ENCODE results near the gene CCDC126.
A peak's percentile ranks its signal among the peaks of the same experiment; 100 is the strongest.

CCDC126 gene

DNA sequence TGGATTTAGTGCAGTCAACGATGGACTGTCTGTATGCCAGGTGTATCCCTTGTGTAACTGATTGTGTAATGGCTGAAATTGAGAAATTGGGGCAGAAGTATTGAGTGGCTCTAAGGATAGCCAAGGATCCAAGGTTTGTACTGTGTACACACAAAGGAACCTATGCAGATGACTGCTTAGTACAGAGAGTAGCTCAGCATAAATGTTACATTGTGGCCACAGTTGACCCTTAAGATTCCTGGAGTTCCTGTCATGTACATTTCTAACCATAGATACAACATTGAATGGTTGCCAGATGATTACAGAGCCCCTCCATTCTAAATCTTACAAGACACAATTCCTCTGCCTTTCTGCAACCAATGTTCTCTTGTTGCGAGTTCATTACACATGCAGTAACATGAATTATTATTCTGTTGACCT lies 25.3 kb downstream of the CCDC126 start:
- TF ChIP-seq, protein P1, sequence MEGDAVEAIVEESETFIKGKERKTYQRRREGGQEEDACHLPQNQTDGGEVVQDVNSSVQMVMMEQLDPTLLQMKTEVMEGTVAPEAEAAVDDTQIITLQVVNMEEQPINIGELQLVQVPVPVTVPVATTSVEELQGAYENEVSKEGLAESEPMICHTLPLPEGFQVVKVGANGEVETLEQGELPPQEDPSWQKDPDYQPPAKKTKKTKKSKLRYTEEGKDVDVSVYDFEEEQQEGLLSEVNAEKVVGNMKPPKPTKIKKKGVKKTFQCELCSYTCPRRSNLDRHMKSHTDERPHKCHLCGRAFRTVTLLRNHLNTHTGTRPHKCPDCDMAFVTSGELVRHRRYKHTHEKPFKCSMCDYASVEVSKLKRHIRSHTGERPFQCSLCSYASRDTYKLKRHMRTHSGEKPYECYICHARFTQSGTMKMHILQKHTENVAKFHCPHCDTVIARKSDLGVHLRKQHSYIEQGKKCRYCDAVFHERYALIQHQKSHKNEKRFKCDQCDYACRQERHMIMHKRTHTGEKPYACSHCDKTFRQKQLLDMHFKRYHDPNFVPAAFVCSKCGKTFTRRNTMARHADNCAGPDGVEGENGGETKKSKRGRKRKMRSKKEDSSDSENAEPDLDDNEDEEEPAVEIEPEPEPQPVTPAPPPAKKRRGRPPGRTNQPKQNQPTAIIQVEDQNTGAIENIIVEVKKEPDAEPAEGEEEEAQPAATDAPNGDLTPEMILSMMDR (conservative IDR thresholded peaks at IDR 0.05; ENCODE audit: low read depth, low read length), result no peak
- DNase-seq (ENCODE audit: low read depth), result no peak
- H3K4me3 ChIP-seq (ENCODE audit: low read length), result no peak overlapping the region

DNA sequence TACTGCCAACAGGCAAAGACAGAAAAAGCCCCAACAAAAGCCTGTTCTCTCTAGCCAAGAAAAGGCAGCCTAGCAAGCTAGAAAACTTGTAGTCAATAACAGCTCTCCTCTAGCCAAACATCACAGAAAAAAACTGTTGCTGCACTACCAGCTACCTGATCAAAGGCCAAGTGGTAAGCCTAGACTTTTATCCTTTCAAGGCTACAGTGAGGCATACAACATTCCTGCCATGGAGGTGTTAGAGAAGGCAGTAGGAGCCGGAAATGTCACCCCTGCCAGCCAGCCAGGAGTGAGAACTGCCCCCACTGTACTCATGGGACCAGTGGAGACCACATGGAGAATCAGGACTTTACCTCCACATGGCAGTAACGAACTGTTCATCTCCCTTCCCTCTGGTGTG lies 31.2 kb downstream of the CCDC126 start:
- TF ChIP-seq, protein P1 (conservative IDR thresholded peaks at IDR 0.05; ENCODE audit: low read depth, low read length), result no peak
- no peak overlapping the region for H3K4me3 ChIP-seq (ENCODE audit: low read length)
- no peak for DNase-seq (ENCODE audit: low read depth)

DNA sequence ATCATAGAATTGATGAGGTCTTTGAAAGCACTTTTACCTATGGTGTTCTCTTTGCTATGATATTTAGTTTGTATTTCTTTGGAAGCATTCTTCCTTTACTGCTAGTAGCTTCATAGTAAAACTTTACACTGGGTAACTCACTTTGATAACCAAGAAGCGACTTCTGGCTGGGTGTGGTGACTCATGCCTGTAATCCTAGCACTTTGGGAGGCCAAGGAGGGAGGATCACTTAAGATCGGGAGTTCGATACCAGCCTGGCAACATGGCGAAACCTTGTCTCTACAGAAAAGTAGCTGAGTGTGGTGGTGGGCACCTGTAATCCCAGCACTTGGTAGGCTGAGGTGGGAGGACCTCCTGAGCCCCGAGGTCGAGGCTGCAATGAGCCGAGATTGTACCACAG lies 36.2 kb downstream of the CCDC126 start:
- no peak for DNase-seq (ENCODE audit: low read depth)
- TF ChIP-seq, protein P1 (conservative IDR thresholded peaks at IDR 0.05; ENCODE audit: low read depth, low read length), result no peak
- H3K4me3 ChIP-seq (ENCODE audit: low read length), result no peak overlapping the region

DNA sequence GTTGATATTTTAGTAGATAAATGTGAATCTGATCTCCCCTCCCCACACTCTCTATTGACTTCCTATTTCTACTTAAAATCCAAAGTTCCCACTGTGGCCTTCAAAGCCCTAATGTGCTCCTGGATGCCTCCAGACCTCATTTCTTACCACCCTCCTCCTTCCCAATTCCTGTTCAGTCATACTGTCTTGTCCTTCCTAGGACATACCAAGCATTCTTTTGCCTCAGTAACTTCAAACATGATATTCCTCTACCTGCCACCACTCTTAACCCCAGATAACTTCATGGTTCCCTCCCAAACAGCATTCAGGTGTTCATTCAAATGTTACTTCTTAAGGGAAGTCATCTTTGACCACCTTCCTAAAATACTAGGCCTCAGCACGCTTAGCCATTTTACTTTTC lies 48.6 kb downstream of the CCDC126 start:
- TF ChIP-seq, protein P1 (conservative IDR thresholded peaks at IDR 0.05; ENCODE audit: low read depth, low read length), result no peak
- DNase-seq (ENCODE audit: low read depth), result no peak
- no peak overlapping the region for H3K4me3 ChIP-seq (ENCODE audit: low read length)

DNA sequence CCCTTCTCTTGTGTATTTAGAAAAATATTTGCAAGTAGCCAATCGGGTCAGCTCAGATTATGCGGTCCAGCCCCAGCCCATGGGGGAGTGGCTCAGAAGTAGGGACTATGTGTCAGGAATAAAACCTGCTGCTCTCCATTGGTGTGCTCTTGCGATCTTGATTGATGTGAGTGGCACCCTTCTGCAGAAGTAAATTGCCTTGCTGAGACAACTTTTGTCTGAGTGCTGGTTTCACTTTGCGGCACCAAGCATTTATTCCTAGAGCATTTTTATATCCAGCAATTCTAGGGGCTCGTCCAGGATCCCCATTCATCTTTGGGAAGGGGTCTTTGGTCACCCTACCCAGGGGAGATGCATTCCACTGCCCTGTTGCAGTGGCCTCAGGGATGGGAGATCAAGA lies 56.8 kb downstream of the CCDC126 start:
- H3K4me3 ChIP-seq (ENCODE audit: low read length), result no peak overlapping the region
- TF ChIP-seq, protein P1 (conservative IDR thresholded peaks at IDR 0.05; ENCODE audit: low read depth, low read length), result no peak
- no peak for DNase-seq (ENCODE audit: low read depth)

DNA sequence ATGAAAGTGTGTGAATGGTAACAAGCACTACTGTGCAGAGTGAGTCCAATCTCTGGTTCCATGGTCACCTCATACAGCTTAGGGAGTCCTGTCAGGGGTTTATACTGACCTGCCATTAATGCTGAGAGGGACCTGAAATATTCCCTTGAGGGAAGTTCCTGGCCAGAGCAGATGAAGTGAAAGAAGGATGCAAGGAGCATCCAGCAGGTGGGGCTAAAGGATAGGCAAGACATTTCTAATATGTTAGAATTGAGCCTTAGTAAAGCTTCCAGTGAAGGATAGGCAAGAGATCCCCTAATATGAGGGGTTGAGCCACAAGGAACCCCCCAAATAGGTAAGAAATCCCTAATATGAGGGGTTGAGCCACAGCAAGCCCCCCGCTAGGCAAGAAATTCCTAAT lies 57.3 kb downstream of the CCDC126 start:
- DNase-seq (ENCODE audit: low read depth), result peak; percentile 2
- no peak overlapping the region for H3K4me3 ChIP-seq (ENCODE audit: low read length)
- TF ChIP-seq, protein P1 (conservative IDR thresholded peaks at IDR 0.05; ENCODE audit: low read depth, low read length), result peak; percentile 62

DNA sequence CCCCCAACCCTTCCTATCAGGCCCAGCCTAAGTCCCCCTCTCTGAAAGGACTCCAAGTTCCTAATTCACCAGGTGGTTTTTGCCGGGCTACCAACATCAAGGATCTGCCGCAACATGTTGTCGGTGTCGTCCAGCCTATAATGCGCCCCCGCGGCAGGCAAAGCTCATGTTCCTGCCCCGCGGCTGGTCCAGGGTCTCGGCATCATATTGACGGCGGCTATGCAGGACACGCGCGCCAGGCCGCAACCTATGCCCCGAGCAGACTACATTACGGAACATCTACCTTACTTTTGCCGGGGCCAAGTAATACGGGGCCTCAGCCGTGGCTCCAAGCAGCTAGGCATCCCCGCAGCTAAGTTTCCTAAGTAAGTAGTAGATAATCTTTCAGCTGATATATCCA lies 58.3 kb downstream of the CCDC126 start:
- TF ChIP-seq, protein P1 (conservative IDR thresholded peaks at IDR 0.05; ENCODE audit: low read depth, low read length), result no peak
- H3K4me3 ChIP-seq (ENCODE audit: low read length), result no peak overlapping the region
- DNase-seq (ENCODE audit: low read depth), result no peak
